GM21390 (cell line): ENCODE measurements around the gene GALNTL6.

ENCODE experiments used
- ATAC-seq: cut with Tn5 transposase; IDR thresholded peaks from one replicate; pipeline ENCODE4 v1.9.1; 2021; ENCODE audit not compliant: unreplicated experiment

The GALNTL6 gene

GRCh38 chr4:171983935-171984805 lies 171.0 kb downstream of the GALNTL6 start:
- no peak for ATAC-seq

GRCh38 chr4:171985129-171985528 lies 171.9 kb downstream of the GALNTL6 start:
- no peak for ATAC-seq

GRCh38 chr4:171993247-171993646 lies 180.0 kb downstream of the GALNTL6 start:
- no peak for ATAC-seq

GRCh38 chr4:172007889-172008288 lies 194.7 kb downstream of the GALNTL6 start:
- no peak for ATAC-seq

DNA sequence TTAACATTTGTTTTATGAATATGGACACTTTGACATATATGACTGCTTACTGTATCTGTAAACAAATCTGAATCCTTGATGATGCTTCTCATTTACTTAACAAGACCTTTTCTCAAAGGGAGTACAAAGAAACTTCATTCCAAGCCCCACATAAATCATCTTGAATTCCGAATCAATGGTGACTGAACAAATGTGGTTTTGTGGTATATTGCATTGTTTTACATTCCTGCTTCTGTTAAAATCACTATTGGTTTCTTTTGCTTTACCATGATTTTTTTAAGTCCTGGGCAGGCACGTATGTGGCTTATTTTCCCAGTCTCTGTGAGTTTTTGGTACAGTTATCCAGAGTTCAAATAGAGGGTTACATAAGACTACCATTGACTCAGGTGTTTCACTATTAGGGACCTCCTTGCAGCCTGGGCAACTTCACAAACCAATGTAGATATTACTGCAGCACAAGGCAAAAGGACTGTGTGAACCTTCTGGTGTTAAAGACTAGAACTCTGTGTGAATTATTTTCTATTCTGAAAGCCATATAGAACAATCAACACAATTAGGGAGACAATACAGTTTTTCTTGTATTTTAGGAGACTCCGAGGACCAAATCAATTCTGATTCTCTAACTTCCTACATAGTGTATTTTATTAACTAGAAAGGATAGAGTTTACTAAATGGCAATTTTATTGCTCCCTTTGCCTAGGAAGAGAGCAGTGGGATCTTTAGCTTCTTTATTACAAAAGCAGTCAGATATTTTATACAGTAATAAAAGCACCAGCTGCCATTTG lies 196.4 kb downstream of the GALNTL6 start:
- ATAC-seq: no peak

DNA sequence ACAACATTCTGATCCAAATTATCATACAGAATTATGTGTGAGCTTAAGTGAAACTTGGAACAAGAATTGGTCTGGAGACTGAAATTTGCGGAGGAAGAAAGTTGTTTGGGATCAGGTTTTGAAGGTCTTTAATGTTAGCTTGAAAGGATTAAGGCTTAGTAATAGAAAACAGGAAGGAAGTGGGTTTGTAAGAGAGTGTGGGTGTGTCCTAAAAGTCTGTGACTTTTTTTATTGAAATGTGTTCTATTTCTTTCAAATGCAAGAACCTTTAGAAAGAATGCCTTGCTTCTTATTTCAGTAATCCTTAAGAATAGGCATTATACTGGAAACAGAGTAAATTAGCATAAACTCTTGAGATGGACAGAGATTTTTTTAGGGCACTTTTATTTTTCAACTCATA lies 198.0 kb downstream of the GALNTL6 start:
- no peak for ATAC-seq

- ATAC-seq: no peak
Measured at GRCh38 chr4:172018358-172018757, 205.2 kb downstream of the GALNTL6 start.

- ATAC-seq: no peak
Measured at GRCh38 chr4:172035562-172035961, 222.4 kb downstream of the GALNTL6 start.

GRCh38 chr4:172040766-172041165 lies 227.6 kb downstream of the GALNTL6 start:
- ATAC-seq: no peak

DNA sequence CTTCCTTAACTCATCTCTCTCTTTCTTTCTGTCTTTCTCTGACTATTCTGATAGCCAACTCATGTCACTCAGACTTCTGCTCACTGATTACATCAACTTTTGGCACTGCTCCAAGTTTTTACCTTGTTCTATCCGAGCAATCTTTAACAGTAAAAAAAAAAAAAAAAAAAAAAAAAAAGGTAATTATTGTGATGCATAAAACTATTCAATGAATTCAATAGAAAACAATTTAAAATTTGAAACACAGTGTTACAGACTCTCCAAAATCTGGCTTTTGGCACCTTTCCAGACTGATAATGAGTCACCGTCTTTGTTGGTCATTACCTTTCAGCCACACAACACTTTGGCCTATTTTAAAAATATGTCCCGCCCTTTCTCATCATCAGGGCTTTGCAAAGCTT lies 229.5 kb downstream of the GALNTL6 start:
- no peak for ATAC-seq

DNA sequence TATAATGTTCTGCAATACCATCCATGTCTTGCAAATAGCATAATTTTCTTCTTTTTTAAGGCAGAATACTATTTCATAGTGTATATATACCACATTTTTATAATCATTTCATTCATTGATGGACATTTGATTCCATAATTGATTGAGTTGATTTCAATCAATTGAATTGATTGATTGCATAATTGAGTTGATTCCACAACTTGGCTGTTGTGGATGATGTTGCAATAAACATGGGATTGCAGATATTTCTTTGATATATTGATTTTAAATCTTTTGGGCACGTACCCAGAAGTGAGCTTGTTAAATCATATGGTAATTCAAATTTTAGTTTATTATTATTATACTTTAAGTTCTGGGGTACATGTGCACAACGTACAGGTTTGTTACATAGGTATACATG lies 232.8 kb downstream of the GALNTL6 start:
- no peak for ATAC-seq

DNA sequence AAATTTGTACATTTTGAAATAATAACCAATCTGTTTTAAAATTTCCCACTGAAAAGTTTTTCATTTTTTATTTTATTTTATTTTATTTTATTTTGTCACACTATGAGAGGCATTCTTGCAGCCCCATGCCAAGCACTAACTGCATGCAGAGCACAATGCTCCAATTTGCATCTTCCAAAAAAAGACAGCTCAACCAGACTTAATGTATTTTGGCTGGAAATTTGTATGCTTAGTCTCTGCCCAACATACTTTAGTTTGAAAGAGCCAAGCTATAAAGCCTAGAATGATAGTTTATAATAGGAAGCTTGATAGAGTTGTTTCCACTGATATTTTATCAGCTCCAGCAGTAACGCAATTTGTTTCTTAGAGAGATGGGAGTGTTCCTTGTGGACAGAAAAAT lies 235.5 kb downstream of the GALNTL6 start:
- no peak for ATAC-seq

DNA sequence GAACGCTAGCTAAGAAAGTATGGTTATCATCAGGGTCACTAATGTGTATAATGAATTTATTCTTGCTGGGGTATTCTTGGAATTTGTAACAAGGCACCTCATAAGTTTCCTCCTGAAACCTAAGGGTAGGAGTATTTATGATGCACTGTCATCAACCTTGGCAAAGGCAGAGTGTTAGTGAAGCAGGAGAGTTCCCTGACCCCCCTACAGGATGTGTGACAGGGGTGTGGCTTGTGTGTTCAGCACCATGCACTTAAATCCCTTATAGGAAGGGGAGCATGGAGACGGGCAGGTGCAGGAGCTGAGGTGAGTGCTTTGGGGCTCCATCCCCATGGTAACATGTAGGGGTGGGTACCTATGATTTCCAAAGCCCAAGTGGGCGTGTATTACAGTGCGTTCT lies 237.7 kb downstream of the GALNTL6 start:
- no peak for ATAC-seq

DNA sequence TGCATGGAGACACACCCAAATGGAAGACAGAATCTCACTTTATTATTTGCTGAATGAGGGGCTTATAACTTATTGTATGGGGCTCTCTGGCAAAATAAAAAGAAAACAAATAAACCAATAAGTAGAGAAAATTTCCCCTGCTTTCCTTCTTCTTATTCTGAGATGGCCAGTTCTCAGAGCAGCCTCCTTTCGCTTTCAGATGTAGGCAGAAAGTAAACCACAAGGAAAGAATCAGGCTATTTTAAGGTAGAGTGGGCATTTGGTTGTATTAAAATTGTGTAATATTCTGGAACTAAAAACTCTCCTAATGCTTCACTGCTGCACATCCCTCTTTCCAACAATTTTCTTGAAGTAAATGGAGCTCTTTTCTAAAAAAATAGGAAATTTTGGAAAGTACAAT lies 241.8 kb downstream of the GALNTL6 start:
- ATAC-seq: peak; percentile 76

GRCh38 chr4:172055498-172055897 lies 242.3 kb downstream of the GALNTL6 start:
- ATAC-seq: no peak

DNA sequence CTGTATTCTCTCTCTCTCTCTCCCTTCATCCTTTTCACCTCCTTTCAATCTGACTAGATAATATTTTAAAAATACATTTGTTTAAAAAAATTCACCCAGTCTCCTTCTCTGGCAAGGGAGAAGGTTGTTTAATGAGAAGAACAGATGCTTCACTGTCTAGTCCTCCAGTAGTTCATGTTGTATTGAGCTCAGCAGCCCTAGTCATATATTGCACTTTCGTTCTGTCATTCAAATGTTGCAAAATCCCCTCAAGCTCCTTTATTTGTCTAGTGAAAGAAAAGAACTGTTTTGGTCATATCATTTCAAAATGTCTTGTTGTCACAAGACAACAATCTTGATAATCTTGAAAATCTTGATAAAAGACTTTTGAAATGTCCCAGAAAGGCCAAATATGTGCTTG lies 248.0 kb downstream of the GALNTL6 start:
- ATAC-seq: peak; percentile 61

DNA sequence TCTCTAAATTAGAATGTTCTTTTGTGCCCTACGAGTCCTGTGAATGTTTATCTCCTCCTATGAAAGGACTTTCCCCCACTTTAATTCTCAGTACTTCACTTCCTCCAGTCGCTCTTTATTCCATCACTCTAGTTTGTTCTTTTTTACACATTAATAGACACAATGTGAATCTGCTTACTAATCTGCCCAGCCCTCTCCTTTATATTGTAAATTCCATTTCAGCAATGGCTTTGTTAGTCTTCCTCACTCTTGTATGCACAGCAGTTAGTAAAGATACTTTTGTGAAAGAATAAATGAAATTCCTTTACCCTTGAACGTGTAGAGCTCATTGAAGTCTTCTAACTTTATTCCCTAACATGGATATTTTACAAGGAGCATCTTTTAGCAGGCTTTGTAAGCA lies 255.3 kb downstream of the GALNTL6 start:
- no peak for ATAC-seq

GRCh38 chr4:172073590-172073989 lies 260.4 kb downstream of the GALNTL6 start:
- no peak for ATAC-seq

DNA sequence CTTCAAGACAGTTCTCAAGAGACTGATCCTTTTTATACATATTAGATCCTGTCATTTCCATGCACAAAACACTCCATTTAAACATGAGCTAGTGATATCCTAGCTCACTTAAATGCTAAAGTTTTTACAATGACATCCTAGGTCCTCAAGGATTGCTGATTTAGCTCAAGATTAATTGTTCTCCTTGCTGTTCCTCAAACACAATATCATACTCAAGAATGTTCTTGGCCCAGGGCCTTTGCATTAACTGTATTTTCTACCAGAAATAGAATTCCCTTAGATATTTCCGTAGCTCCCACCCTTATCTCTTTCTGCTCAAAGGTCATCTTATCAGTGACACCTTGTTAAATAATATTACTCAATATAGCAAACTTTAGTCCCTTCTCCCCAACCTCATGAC lies 270.1 kb downstream of the GALNTL6 start:
- ATAC-seq: no peak

DNA sequence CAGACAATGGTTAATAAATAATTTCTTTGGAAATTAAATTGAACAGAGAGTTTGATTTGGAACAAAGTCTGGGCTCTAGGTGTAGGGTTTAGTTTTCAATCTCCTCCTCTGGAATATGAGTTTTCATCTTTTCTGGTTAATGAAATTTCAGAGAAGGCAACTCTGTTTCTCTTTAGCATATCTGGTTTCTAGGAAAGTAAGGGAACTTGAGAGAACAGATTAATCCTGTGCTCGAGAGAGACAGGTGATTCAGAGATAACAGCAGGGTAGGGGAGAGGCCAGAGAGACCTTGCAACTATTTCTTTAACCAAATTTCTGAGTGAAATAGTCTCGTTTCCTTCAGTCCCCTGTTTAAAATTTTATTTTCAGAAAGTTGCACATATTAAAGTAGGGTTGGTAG lies 275.4 kb downstream of the GALNTL6 start:
- ATAC-seq: no peak

- ATAC-seq: no peak
Measured at GRCh38 chr4:172095161-172095560, 282.0 kb downstream of the GALNTL6 start.

GRCh38 chr4:172096786-172097185 lies 283.6 kb downstream of the GALNTL6 start:
- no peak for ATAC-seq
